CD14-positive monocyte (primary cell): ENCODE measurements around the gene CDC42EP3. TPM values are rescaled to one million over a fixed set of nuclear protein-coding genes. Genes with fewer than 3 reads are reported as not detected.

Experiments
- DNase-seq, 3 donors: peaks; one replicate each; pipeline ENCODE4 v3.0.0-alpha.2; 2011 to 2022
- H2AFZ ChIP-seq: 2 replicates; pipeline ENCODE4 v1.6.0; 2012; ENCODE audit warnings: mild to moderate bottlenecking, low read depth, low read length, inconsistent platforms; ENCODE audit not compliant: insufficient read depth, poor library complexity, severe bottlenecking
- H3K27ac ChIP-seq, 2 donors: 1 replicate in 1 of 2; 2 replicates in 1 of 2; pipeline ENCODE4 v1.5.1; 2012 to 2013; ENCODE audit warnings: low read length in 2 of 2, control low read depth in 1 of 2, inconsistent platforms in 1 of 2, low read depth in 1 of 2, mild to moderate bottlenecking in 1 of 2
- H3K27me3 ChIP-seq, 2 donors: one replicate each; pipeline versions ENCODE4 v1.6.0 to v1.6.1; 2011 to 2013; ENCODE audit warnings: low read length in 2 of 2; ENCODE audit not compliant: control insufficient read depth in 2 of 2, insufficient read depth in 2 of 2
- H3K36me3 ChIP-seq, 2 donors: replicated peaks in 1 of 2; 1 replicate in 1 of 2; 2 replicates in 1 of 2; pipeline versions ENCODE4 v1.5.1 to v1.6.1; 2012 to 2013; ENCODE audit warnings: low read length in 2 of 2, control low read depth in 1 of 2, inconsistent platforms in 1 of 2, mild to moderate bottlenecking in 1 of 2; ENCODE audit not compliant: insufficient read depth in 2 of 2, control insufficient read depth in 1 of 2
- H3K4me1 ChIP-seq, 2 donors: 1 replicate in 1 of 2; 2 replicates in 1 of 2; pipeline versions ENCODE4 v1.5.1 to v1.6.1; 2012 to 2013; ENCODE audit warnings: low read length in 2 of 2, control low read depth in 1 of 2, inconsistent platforms in 1 of 2, mild to moderate bottlenecking in 1 of 2, moderate library complexity in 1 of 2; ENCODE audit not compliant: insufficient read depth in 2 of 2, control insufficient read depth in 1 of 2
- H3K4me2 ChIP-seq: replicated peaks from 2 replicates; pipeline ENCODE3; 2012; ENCODE audit warnings: low read length, moderate library complexity, mild to moderate bottlenecking; ENCODE audit not compliant: poor library complexity, severe bottlenecking; ENCODE audit errors: extremely low read depth
- H3K4me3 ChIP-seq, 3 experiments: fragments of 200-600 bp in 1 of 3; sonication (generic) in 1 of 3; replicated peaks in 1 of 3; 1 replicate in 2 of 3; 2 replicates in 1 of 3; pipeline ENCODE4 v1.5.1; 2011 to 2013; ENCODE audit warnings: low read length in 3 of 3, mild to moderate bottlenecking in 3 of 3, control low read depth in 2 of 3, low read depth in 2 of 3, inconsistent platforms in 1 of 3, moderate library complexity in 1 of 3
- H3K79me2 ChIP-seq: 2 replicates; pipeline ENCODE4 v1.6.0; 2012; ENCODE audit warnings: mild to moderate bottlenecking, control low read depth, inconsistent platforms, low read length, moderate library complexity; ENCODE audit not compliant: insufficient read depth
- H3K9ac ChIP-seq: 2 replicates; pipeline ENCODE4 v1.6.0; 2017; ENCODE audit warnings: low read length, mild to moderate bottlenecking; ENCODE audit not compliant: insufficient read depth, poor library complexity, severe bottlenecking
- H3K9me3 ChIP-seq, 2 donors: replicated peaks in 1 of 2; 1 replicate in 1 of 2; 2 replicates in 1 of 2; pipeline versions ENCODE4 v1.5.1 to v1.6.1; 2012 to 2013; ENCODE audit warnings: low read length in 2 of 2, control low read depth in 1 of 2; ENCODE audit not compliant: control insufficient read depth in 1 of 2, insufficient read depth in 1 of 2
- H4K20me1 ChIP-seq: 2 replicates; pipeline ENCODE4 v1.6.0; 2012; ENCODE audit warnings: mild to moderate bottlenecking, low read length, control low read depth, moderate library complexity; ENCODE audit not compliant: insufficient read depth
- H3K27ac Mint-ChIP-seq, 7 donors: one replicate each; pipeline ENCODE4 v1.8.0; 2020; ENCODE audit warnings: mild to moderate bottlenecking in 7 of 7, mixed read lengths in 7 of 7, moderate library complexity in 6 of 7, inconsistent platforms in 2 of 7
- H3K27me3 Mint-ChIP-seq, 3 donors: one replicate each; pipeline ENCODE4 v1.8.0; 2021 to 2022; ENCODE audit warnings: low read depth in 3 of 3, mild to moderate bottlenecking in 3 of 3, mixed read lengths in 3 of 3, moderate library complexity in 3 of 3, inconsistent platforms in 1 of 3
- H3K36me3 Mint-ChIP-seq, 2 donors: one replicate each; pipeline ENCODE4 v1.8.0; 2020; ENCODE audit warnings: mixed read lengths in 2 of 2, inconsistent platforms in 1 of 2, mild to moderate bottlenecking in 1 of 2
- H3K4me1 Mint-ChIP-seq: one replicate; pipeline ENCODE4 v1.8.0; 2020; ENCODE audit warnings: mild to moderate bottlenecking, mixed read lengths
- H3K4me3 Mint-ChIP-seq, 2 donors: one replicate each; pipeline ENCODE4 v1.8.0; 2020; ENCODE audit warnings: mild to moderate bottlenecking in 2 of 2, mixed read lengths in 2 of 2, moderate library complexity in 1 of 2
- H3K9me3 Mint-ChIP-seq, 7 donors: one replicate each; pipeline ENCODE4 v1.8.0; 2020 to 2022; ENCODE audit warnings: mixed read lengths in 7 of 7, mild to moderate bottlenecking in 6 of 7, moderate library complexity in 6 of 7, inconsistent platforms in 2 of 7
- WGBS: methylation state at CpG from one replicate; pipeline ENCODE4 v1.1.5; 2013; ENCODE audit warnings: missing lambda C conversion rate; ENCODE audit not compliant: insufficient coverage; 5-methylcytosine and 5-hydroxymethylcytosine counted together
- intact Hi-C, 2 donors: fragments of 100-400 bp; cut with micrococcal nuclease; formaldehyde crosslinking; loops; one replicate each; pipeline versions ENCODE4 v1.15.0 to v1.15.1; 2023
- polyA plus RNA-seq, 3 donors: library from polyadenylated mRNA; depleted of rRNA in 1 of 3; unstranded in 2 of 3; stranded (reverse) in 1 of 3; fragments of 300-500 nt in 2 of 3; fragments of >200 nt in 1 of 3; fragmentation: Illumina TruSeq in 2 of 3; gene quantifications; 1 replicate in 2 of 3; 2 replicates in 1 of 3; pipeline ENCODE4 v1.2.3, GENCODE V29; 2012 to 2021
- TF ChIP-seq, protein P1 (sequence below): fragments of 200-600 bp; IDR thresholded peaks from one replicate; pipeline ENCODE4 v1.8.0; 2022; ENCODE audit warnings: antibody characterized with exemption, mild to moderate bottlenecking

The CDC42EP3 gene
- polyA plus RNA-seq, 3 donors, result 179 to 272 (median 249) TPM

DNA sequence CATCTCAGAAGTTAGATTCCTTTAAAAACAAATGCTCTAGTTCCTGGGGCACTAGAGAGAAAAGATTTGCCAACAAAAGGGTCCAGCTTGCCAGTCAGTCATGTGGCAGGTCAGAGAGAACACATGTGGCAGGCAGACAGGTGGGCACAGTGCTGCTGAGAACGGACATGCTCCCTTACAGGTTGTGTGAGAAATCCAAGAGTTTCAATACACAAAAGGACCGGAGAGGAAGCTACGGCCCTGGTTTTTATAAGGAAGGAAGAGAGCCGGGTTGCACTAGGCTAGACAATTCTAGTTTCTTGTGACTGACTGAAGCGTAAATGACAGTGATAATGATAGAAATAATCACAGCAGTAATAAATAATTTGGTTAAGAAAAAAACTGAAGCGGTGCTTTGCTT is 18.3 kb downstream of the CDC42EP3 start:
- DNase-seq, result peak in 2 of 3 donors; percentile 62 to 69
- Mint-ChIP-seq H3K4me3 (peak overlapping the region; percentile 51 to 68), H3K27me3 (peaks cover 0 to 1% (median 0%) of the 10 kb centered on the region in 3 donors), H3K36me3 (peaks cover 66 to 91% of the 10 kb centered on the region in 2 donors), H3K4me1 (peaks cover 96% of the 10 kb centered on the region), H3K27ac (peak overlapping the region; percentile 91 to 99 (median 96)), H3K9me3 (peaks cover 0 to 3% (median 0%) of the 10 kb centered on the region in 7 donors)
- Histone ChIP-seq H3K9me3 (no peaks in the 10 kb centered on the region), H3K4me2 (peak overlapping the region; percentile 54), H3K27ac (peak overlapping the region; percentile 89 to 92), H3K36me3 (peaks cover 21 to 40% of the 10 kb centered on the region in 2 donors), H3K27me3 (no peaks in the 10 kb centered on the region), H3K4me1 (peaks cover 98% of the 10 kb centered on the region in 2 donors), H4K20me1 (peaks cover 99% of the 10 kb centered on the region), H3K4me3 (peak overlapping the region in 1 of 3 experiments; percentile 44), H3K79me2 (peaks cover 100% of the 10 kb centered on the region), H2AFZ (no peak overlapping the region), H3K9ac (peak overlapping the region; percentile 42)
- 7% methylated on average over 3 of the region's 6 CpGs for WGBS
- intact Hi-C loops, result no loop called here
- TF ChIP-seq, protein P1, sequence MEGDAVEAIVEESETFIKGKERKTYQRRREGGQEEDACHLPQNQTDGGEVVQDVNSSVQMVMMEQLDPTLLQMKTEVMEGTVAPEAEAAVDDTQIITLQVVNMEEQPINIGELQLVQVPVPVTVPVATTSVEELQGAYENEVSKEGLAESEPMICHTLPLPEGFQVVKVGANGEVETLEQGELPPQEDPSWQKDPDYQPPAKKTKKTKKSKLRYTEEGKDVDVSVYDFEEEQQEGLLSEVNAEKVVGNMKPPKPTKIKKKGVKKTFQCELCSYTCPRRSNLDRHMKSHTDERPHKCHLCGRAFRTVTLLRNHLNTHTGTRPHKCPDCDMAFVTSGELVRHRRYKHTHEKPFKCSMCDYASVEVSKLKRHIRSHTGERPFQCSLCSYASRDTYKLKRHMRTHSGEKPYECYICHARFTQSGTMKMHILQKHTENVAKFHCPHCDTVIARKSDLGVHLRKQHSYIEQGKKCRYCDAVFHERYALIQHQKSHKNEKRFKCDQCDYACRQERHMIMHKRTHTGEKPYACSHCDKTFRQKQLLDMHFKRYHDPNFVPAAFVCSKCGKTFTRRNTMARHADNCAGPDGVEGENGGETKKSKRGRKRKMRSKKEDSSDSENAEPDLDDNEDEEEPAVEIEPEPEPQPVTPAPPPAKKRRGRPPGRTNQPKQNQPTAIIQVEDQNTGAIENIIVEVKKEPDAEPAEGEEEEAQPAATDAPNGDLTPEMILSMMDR, result no peak

DNA sequence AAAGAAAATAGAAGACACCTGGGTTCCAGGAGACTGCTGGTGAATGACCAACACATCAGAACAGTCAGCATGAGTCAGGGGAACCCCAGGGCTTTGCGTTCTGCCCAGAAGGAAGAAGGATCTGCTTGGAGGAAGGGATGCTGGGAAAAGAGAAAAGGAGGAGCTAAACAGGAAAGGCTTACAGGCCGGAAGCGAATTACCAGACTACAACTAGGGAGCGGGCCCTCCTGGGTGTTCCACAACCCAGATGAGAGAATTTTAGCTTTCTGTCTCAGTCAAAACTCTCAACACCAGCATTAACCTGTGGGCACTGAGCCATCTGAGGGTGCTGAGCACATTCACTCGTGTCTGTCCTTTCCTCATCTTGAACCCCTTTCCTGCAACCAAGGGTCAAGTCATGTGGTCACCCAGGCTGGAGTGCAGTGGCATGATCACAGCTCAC is 19.2 kb downstream of the CDC42EP3 start:
- Histone ChIP-seq H3K4me1 (peaks cover 98% of the 10 kb centered on the region in 2 donors), H3K4me3 (peak overlapping the region in 1 of 3 experiments; percentile 44), H3K9ac (no peak overlapping the region), H3K27me3 (no peaks in the 10 kb centered on the region), H3K9me3 (no peaks in the 10 kb centered on the region), H3K36me3 (peaks cover 23 to 40% of the 10 kb centered on the region in 2 donors), H3K4me2 (peak overlapping the region; percentile 54), H2AFZ (no peak overlapping the region), H4K20me1 (peaks cover 99% of the 10 kb centered on the region), H3K27ac (peak overlapping the region; percentile 89 to 92), H3K79me2 (peaks cover 100% of the 10 kb centered on the region)
- DNase-seq, result peak in 1 of 3 donors; percentile 74
- H3K4me3 Mint-ChIP-seq, result peak overlapping the region in 1 of 2 donors; percentile 65
- peaks cover 0 to 3% (median 0%) of the 10 kb centered on the region in 7 donors for H3K9me3 Mint-ChIP-seq
- WGBS, result 33% methylated on average over 2 of the region's 5 CpGs
- TF ChIP-seq, protein P1, result no peak
- peaks cover 0 to 1% (median 0%) of the 10 kb centered on the region in 3 donors for H3K27me3 Mint-ChIP-seq
- H3K36me3 Mint-ChIP-seq, result peaks cover 68 to 91% of the 10 kb centered on the region in 2 donors
- H3K4me1 Mint-ChIP-seq, result peaks cover 96% of the 10 kb centered on the region
- peak overlapping the region; percentile 91 to 99 (median 96) for H3K27ac Mint-ChIP-seq
- intact Hi-C loops, result no loop called here
